Astrocyte of the cerebellum (primary cell): ENCODE results near the gene WBP4.

Source experiments
- DNase-seq: peaks from one replicate; pipeline ENCODE4 v3.0.0-alpha.2; 2011; ENCODE audit warnings: low read depth
- H3K4me3 ChIP-seq: 2 replicates; pipeline ENCODE4 v1.5.1; 2011; ENCODE audit warnings: mild to moderate bottlenecking, low read depth, low read length, moderate library complexity
- in situ Hi-C: cut with HindIII; loops from 2 replicates; pipeline ENCODE4 v1.10.0; 2017; ENCODE audit warnings: low sequenced_read_pairs
- TF ChIP-seq, protein P1 (sequence below): IDR thresholded peaks from 2 replicates; pipeline ENCODE4 v1.5.1; 2012; ENCODE audit warnings: low read length, low read depth, moderate library complexity, mild to moderate bottlenecking; ENCODE audit errors: missing control alignments

Gene WBP4, protein sequence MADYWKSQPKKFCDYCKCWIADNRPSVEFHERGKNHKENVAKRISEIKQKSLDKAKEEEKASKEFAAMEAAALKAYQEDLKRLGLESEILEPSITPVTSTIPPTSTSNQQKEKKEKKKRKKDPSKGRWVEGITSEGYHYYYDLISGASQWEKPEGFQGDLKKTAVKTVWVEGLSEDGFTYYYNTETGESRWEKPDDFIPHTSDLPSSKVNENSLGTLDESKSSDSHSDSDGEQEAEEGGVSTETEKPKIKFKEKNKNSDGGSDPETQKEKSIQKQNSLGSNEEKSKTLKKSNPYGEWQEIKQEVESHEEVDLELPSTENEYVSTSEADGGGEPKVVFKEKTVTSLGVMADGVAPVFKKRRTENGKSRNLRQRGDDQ

DNA sequence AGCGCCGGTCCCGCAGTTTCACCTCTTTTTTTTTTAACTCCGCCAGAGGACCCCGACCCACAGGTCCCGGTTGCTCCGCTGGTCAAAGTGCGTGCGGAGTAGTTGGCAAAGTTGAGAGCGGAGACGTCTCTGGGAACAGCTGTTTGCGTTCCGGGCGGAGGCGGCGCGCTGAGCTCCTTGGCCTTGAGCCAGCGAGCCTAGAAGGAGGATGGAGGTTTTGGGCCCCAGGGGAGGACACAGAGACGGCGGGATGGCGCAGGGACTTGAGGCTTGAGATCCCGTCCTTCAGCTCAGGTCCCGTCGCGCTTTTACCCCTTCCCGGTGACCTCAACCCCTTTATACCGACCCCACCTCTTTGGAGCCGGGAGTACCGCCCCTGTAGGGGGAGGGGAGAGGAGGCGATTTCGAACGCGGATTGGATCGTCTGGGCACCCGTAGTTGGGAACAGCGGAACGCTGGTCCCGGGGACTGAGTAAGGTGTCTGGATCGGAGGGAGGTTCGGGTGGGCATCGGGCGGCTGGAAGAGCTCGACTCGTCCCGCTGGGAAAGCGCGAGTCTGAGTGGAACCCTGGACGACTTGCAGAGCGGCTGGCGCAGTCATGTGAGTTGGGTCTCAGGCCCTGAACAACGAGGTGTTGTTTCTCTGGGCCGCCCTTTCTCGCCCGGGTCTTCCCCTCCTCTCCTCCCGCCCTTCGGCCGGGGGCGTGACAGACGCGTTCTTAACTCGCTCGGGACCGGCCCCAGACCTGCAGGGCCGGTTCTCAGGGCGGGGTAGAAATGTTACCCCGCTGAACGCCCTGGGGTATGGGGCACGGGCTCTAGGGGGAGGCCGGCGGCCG lies at the start of gene WBP4:
WBP4 (plus strand) TSS at position 435 of the 839 bp plus-strand sequence; CDS start at position 600, 165 bp downstream.
- peak; percentile 88 for DNase-seq
- H3K4me3 ChIP-seq: peak within 1 kb of the TSS; percentile 84
- in situ Hi-C loops: no loop called here
- TF ChIP-seq, protein P1, sequence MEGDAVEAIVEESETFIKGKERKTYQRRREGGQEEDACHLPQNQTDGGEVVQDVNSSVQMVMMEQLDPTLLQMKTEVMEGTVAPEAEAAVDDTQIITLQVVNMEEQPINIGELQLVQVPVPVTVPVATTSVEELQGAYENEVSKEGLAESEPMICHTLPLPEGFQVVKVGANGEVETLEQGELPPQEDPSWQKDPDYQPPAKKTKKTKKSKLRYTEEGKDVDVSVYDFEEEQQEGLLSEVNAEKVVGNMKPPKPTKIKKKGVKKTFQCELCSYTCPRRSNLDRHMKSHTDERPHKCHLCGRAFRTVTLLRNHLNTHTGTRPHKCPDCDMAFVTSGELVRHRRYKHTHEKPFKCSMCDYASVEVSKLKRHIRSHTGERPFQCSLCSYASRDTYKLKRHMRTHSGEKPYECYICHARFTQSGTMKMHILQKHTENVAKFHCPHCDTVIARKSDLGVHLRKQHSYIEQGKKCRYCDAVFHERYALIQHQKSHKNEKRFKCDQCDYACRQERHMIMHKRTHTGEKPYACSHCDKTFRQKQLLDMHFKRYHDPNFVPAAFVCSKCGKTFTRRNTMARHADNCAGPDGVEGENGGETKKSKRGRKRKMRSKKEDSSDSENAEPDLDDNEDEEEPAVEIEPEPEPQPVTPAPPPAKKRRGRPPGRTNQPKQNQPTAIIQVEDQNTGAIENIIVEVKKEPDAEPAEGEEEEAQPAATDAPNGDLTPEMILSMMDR: peak; percentile 35

DNA sequence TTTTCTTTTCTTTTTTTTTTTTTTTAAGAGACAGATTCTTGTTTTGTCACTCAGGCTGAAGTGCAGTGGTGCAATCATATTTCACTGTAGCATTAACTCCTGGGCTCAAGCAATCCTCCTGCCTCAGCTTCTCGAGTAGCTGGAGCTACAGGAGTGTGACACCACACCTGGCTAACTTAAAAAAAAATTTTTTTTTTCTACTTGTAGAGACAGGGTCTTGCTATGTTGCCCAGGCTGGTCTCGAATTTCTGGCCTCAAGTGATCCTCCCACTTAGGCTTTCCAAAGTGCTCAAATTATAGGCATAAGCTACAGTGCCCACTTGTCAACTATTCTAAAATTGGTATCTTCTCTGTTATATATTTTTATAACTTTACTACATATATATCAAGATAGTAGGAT lies 48.8 kb upstream of the WBP4 start:
- TF ChIP-seq, protein P1: no peak
- in situ Hi-C loops: no loop called here
- H3K4me3 ChIP-seq: no peak overlapping the region
- DNase-seq: no peak

DNA sequence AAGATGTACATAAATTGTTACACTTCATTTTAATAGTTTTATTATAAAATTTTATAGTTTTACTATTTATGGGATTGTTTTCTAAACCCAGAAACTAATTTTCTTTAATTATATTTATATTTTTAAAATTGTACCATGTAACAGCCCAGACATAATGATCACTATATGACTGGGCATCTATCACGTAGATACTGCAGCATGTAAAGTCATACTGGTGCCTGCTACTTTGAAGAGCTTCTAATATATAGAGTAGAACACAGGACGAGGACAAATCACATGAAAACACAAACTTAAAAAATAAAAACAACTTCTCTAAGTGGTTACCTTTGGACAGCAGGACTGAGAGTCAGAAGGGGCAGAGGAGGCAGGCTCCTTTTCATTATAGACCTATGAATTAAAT lies 47.5 kb upstream of the WBP4 start:
- no peak overlapping the region for H3K4me3 ChIP-seq
- TF ChIP-seq, protein P1: no peak
- in situ Hi-C loops: no loop called here
- DNase-seq: no peak

DNA sequence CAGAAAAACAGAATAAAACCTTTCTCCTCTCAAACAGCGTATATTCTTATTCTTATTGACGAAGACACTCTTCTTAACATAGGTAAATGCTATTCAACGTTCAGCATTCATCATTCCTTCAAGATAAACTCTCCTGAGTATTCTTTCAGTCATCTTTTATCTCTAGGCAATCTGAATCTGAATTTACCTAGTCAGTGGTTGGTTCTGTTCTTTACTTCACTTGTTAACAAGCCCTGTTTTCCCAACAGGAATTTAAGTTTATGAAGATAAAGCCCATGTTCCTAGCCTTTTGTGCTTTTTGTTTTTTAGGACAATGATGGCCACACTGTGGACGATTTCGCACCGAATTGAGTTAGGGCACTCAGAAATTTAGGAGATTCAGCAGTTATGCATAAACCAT lies 45.4 kb upstream of the WBP4 start:
- TF ChIP-seq, protein P1: no peak
- no peak overlapping the region for H3K4me3 ChIP-seq
- in situ Hi-C loops: no loop called here
- no peak for DNase-seq

DNA sequence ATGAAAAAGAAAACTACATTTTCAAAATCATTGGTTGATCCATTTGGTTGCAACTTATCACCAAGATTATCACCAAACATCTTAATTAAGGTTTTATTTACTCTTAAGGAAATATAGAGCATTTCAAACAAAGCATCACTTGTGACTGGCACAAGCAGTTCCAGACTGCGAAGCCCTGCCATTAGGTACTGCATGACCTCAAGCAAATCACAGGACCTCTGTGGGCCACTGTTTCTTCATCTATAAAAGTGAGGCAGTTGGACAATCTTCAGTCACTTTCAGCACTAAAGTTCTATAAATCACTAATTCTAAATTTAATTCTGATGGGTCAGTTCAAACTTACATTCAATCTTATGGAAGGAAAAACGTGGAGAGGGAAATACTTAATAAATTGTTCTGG lies 44.1 kb upstream of the WBP4 start:
- no peak overlapping the region for H3K4me3 ChIP-seq
- in situ Hi-C loops: no loop called here
- no peak for DNase-seq
- TF ChIP-seq, protein P1: no peak

DNA sequence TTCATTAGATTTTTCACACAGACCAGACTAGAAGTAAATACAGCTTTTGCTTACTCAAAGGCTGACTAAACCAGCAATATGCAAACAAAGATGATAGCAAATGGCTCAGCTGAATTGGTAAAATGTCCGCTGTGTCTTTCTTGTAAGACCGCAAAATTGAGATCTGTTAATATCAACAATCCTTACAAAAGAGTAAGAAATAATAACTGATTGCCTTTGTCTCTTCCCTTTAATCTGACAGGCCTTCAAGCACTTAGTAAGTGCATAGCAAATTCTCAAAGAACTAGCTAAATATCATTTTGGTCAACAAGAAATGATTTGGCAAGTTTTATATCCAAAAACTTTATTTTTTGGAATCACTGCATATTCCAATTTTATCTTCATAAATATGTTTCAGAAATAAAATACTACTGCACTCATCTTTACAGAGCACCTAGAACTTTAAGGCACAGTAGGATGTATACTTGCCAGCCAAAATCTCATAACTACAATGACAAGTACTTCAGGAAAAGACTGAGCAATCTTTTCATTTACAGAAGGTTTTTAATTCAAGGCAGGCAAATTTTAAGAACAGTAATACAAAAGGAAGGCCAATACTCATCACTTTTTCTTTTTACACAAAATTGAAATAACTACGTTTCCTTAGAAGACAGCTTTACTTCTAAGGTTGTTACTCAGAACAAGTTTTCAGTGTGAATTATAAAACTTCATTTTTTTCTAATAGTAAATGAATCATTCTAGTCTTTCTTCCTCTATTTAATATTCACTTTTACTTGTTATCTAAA lies 43.3 kb upstream of the WBP4 start:
- DNase-seq: no peak
- no peak overlapping the region for H3K4me3 ChIP-seq
- TF ChIP-seq, protein P1: no peak
- in situ Hi-C loops: no loop called here
